Choroid plexus epithelial cell (primary cell): ENCODE results near the gene LMF1.

Source experiments
- DNase-seq: peaks from one replicate; pipeline ENCODE4 v3.0.0-alpha.2; 2010; ENCODE audit warnings: low read depth
- H3K4me3 ChIP-seq: 2 replicates; pipeline ENCODE4 v1.5.1; 2011; ENCODE audit warnings: low read depth, mild to moderate bottlenecking, control low read depth, low read length, moderate library complexity
- CTCF ChIP-seq: conservative IDR thresholded peaks from 2 replicates; pipeline ENCODE4 v1.5.1; 2011; ENCODE audit warnings: low read depth, mild to moderate bottlenecking, control low read depth, inconsistent platforms, low read length, moderate library complexity

The LMF1 gene

DNA sequence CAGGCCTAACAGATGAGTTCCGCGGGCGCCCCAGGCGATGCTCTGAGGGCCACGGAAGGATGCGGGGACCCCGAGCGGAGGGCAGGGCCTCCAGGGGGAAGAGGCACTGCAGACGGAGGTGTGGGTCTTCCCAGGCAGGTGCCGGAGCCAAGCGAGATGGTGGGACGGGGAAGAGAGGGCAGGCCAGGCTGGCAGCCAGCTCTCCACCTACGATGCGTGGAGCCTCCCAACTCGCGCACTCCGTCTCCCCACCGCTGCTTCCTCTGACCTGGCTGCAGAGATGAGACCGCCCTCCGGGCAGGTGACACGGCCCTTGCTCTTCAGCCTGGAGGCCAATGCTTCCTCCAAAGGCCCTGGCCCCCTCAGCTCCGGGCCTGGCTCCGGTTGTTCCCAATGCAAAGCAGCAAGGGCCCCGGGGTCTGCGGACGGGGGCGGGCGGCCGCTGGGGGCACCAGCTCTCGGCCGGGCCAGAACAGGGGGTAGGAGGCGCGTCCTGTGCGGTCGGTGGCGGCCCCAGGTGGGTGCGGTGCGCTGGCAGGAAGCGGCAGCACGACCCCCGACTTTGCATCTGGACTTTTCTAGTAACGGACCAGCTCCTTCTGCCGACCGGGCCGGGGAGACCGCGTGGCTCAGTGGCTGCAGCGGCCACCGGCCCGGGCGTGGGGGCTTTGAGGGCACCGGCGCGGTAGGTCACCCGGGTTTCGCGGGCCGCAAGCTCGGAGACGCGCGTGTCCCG, 9.2 kb upstream of the LMF1 start:
- H3K4me3 ChIP-seq = no peak overlapping the region
- DNase-seq = no peak
- TF ChIP-seq CTCF = no peak

- no peak overlapping the region for H3K4me3 ChIP-seq
- DNase-seq = no peak
- no peak for TF ChIP-seq CTCF
Observed at GRCh38 chr16:979147-979546, 8.4 kb upstream of the LMF1 start.

GRCh38 chr16:978403-978802, 7.6 kb upstream of the LMF1 start:
- no peak for TF ChIP-seq CTCF
- H3K4me3 ChIP-seq = no peak overlapping the region
- DNase-seq = no peak

GRCh38 chr16:977896-978295, 7.1 kb upstream of the LMF1 start:
- DNase-seq = no peak
- H3K4me3 ChIP-seq = no peak overlapping the region
- no peak for TF ChIP-seq CTCF

DNA sequence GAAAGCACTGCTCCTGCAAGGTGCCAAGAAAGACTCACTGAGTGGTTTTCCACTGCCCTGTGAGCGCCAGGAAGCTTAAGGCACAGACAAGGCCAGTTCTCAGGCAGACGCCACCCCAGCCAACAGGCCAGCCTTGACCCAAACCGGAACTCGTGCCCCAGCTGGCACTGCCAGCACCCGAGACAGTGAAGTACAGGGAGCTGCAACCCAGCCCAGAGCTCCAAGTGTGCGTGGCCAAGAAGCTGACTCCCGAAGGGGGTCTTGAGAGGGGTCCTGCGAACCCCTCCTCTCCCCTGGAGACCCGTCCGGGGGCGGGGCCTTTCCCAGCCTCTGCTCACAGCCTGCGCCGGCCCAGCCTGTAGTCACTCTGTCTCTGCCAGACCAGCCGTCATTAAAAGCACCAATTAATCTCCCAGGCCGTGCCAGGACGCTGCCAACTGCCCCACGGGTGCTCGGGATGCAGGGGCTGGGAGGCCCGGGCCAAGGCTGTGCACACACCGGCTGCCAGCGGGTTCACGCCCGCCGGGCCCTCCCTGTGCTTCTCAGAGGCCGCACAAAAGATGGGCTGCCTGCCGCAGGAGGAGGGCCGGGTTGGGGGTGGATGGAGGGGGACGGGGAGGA, 6.4 kb upstream of the LMF1 start:
- no peak for DNase-seq
- H3K4me3 ChIP-seq = no peak overlapping the region
- no peak for TF ChIP-seq CTCF

- TF ChIP-seq CTCF = no peak
- no peak for DNase-seq
- no peak overlapping the region for H3K4me3 ChIP-seq
Observed at GRCh38 chr16:976389-976931, 5.7 kb upstream of the LMF1 start.

DNA sequence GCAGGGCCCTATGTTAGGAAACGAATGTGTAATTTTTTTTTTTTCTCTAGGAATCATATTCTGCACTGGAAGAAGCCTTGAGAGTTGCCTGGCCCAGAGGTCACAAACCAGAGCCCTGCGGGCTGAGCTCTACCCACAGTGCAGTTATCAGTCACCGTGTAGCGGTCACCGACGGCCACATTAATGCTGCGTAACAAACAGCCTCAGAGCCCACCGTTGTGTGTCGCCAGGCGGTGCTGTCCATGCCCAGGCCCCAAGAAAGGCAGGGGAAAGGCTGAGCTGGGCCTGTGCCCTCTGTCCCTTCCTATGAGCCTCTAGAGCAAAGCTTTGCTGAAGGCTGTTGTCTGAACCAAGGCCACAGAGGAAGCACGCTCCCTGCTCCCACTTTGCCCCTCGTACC, 4.5 kb upstream of the LMF1 start:
- no peak for DNase-seq
- no peak for TF ChIP-seq CTCF
- H3K4me3 ChIP-seq = no peak overlapping the region
